ENCODE results near the gene ELOVL3.

The ELOVL3 gene

DNA sequence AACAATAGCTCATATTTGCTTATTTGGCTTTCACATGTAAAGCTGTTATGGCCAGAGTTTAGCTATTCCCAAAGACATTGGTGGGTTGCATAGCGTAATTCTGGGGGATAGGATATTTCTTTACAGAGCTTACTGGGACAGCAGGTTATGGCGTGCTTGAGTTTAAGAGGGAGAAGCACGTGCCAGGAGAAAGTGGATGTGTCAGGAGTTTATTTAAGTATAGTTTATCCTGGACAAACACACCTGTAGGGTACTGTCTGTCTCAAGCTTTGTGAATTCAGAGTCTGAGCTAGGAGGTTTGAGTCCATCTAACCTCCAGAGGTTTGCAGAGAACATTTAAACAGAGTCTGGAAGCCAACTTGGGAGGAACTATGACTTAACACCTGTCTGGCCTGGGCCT lies 40.6 kb downstream of the ELOVL3 start:
- no peak for DNase-seq (ENCODE audit: low spot score)
- no peak overlapping the region for H2BK15ac ChIP-seq (ENCODE audit: low read length)
- H4K91ac ChIP-seq (ENCODE audit: low read depth, low read length, poor library complexity): no peak overlapping the region
- no peaks in the 10 kb centered on the region for H3K27me3 ChIP-seq (ENCODE audit: control insufficient read depth in 3 of 3, insufficient read depth in 3 of 3, low read depth in 1 of 3, low read length in 3 of 3)
- no peaks in the 10 kb centered on the region for H3K9me3 ChIP-seq (replicated peaks in 1 of 2; ENCODE audit: control insufficient read depth in 2 of 2, insufficient read depth in 1 of 2, low read depth in 1 of 2, low read length in 2 of 2)
- no peak overlapping the region for H2AFZ ChIP-seq (ENCODE audit: low read length)
- no peak overlapping the region for H2AK5ac ChIP-seq (ENCODE audit: low read depth, low read length)
- no peak overlapping the region for H3K4me3 ChIP-seq (ENCODE audit: low read length in 2 of 2)
- H2BK120ac ChIP-seq (ENCODE audit: low read depth, low read length): no peak overlapping the region
- H3K18ac ChIP-seq (ENCODE audit: low read length): no peak overlapping the region
- no peak overlapping the region for H3K27ac ChIP-seq (replicated peaks; ENCODE audit: low read length)
- H2BK12ac ChIP-seq (ENCODE audit: low read length): no peak overlapping the region
- no peak overlapping the region for H2BK5ac ChIP-seq (ENCODE audit: low read length)
- no peak overlapping the region for H3K9ac ChIP-seq (ENCODE audit: low read depth, low read length, poor library complexity)
- no peak overlapping the region for H3K14ac ChIP-seq (ENCODE audit: low read length)
- WGBS, 2 donors (ENCODE audit: extremely low coverage in 2 of 2, insufficient read length in 2 of 2, insufficient replicate concordance in 1 of 2): no CpG with 5 or more reads among the region's 3 CpGs
- no peak overlapping the region for H3K4me2 ChIP-seq (ENCODE audit: insufficient read depth, low read length, poor library complexity, severe bottlenecking)
- H3K36me3 ChIP-seq (replicated peaks in 1 of 2; ENCODE audit: control insufficient read depth in 2 of 2, insufficient read depth in 2 of 2, low read length in 2 of 2): peaks cover 2 to 39% of the 10 kb centered on the region in 2 donors
- no peaks in the 10 kb centered on the region for H3K4me1 ChIP-seq (ENCODE audit: control insufficient read depth in 2 of 2, insufficient read depth in 1 of 2, low read depth in 1 of 2, low read length in 2 of 2)
- no peak overlapping the region for H3K23ac ChIP-seq (ENCODE audit: low read depth, low read length, poor library complexity)
- no peak overlapping the region for H3K4ac ChIP-seq (ENCODE audit: low read length)
- peaks cover 2% of the 10 kb centered on the region for H3K79me1 ChIP-seq (ENCODE audit: low read depth, low read length)
- H4K8ac ChIP-seq (ENCODE audit: low read depth, low read length): no peak overlapping the region

DNA sequence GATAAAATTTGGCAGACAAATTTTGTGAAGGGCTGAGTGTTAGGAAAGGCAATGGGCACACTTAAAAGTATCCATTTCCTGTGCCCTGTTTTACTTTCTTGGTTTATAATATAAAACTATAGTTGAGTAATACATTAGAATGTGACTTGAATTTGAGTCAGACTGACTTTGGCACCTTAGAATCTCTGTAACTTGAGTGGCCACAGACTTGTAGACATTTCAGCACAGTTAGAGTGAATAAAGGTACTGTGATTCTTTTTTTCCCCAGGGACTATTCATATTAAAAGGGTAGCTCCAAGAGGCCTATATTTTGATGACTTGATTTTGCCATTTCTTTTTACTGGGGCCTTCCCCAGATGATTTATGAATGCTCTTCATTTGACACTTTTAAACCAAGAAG lies 41.6 kb downstream of the ELOVL3 start:
- H3K4me2 ChIP-seq (ENCODE audit: insufficient read depth, low read length, poor library complexity, severe bottlenecking): no peak overlapping the region
- H3K27ac ChIP-seq (replicated peaks; ENCODE audit: low read length): no peak overlapping the region
- H3K79me1 ChIP-seq (ENCODE audit: low read depth, low read length): peaks cover 2% of the 10 kb centered on the region
- H3K18ac ChIP-seq (ENCODE audit: low read length): no peak overlapping the region
- H3K14ac ChIP-seq (ENCODE audit: low read length): no peak overlapping the region
- H2BK5ac ChIP-seq (ENCODE audit: low read length): no peak overlapping the region
- no peaks in the 10 kb centered on the region for H3K27me3 ChIP-seq (ENCODE audit: control insufficient read depth in 3 of 3, insufficient read depth in 3 of 3, low read depth in 1 of 3, low read length in 3 of 3)
- H4K8ac ChIP-seq (ENCODE audit: low read depth, low read length): no peak overlapping the region
- peaks cover 0 to 31% of the 10 kb centered on the region in 2 donors for H3K36me3 ChIP-seq (replicated peaks in 1 of 2; ENCODE audit: control insufficient read depth in 2 of 2, insufficient read depth in 2 of 2, low read length in 2 of 2)
- H3K4ac ChIP-seq (ENCODE audit: low read length): no peak overlapping the region
- H3K4me3 ChIP-seq (ENCODE audit: low read length in 2 of 2): no peak overlapping the region
- no peak overlapping the region for H2BK15ac ChIP-seq (ENCODE audit: low read length)
- DNase-seq (ENCODE audit: low spot score): no peak
- H2AK5ac ChIP-seq (ENCODE audit: low read depth, low read length): no peak overlapping the region
- H3K4me1 ChIP-seq (ENCODE audit: control insufficient read depth in 2 of 2, insufficient read depth in 1 of 2, low read depth in 1 of 2, low read length in 2 of 2): no peaks in the 10 kb centered on the region
- H4K91ac ChIP-seq (ENCODE audit: low read depth, low read length, poor library complexity): no peak overlapping the region
- no peak overlapping the region for H3K9ac ChIP-seq (ENCODE audit: low read depth, low read length, poor library complexity)
- H2BK12ac ChIP-seq (ENCODE audit: low read length): no peak overlapping the region
- H3K23ac ChIP-seq (ENCODE audit: low read depth, low read length, poor library complexity): no peak overlapping the region
- H2BK120ac ChIP-seq (ENCODE audit: low read depth, low read length): no peak overlapping the region
- no peak overlapping the region for H2AFZ ChIP-seq (ENCODE audit: low read length)
- H3K9me3 ChIP-seq (replicated peaks in 1 of 2; ENCODE audit: control insufficient read depth in 2 of 2, insufficient read depth in 1 of 2, low read depth in 1 of 2, low read length in 2 of 2): no peaks in the 10 kb centered on the region

GRCh38 chr10:102268375-102268888 lies 42.3 kb downstream of the ELOVL3 start:
- Histone ChIP-seq H2AFZ (ENCODE audit: low read length) (no peak overlapping the region), H3K23ac (ENCODE audit: low read depth, low read length, poor library complexity) (no peak overlapping the region), H3K14ac (ENCODE audit: low read length) (no peak overlapping the region), H3K27ac (replicated peaks; ENCODE audit: low read length) (no peak overlapping the region), H3K4me2 (ENCODE audit: insufficient read depth, low read length, poor library complexity, severe bottlenecking) (no peak overlapping the region), H2AK5ac (ENCODE audit: low read depth, low read length) (no peak overlapping the region), H3K4me3 (ENCODE audit: low read length in 2 of 2) (no peak overlapping the region), H3K27me3 (ENCODE audit: control insufficient read depth in 3 of 3, insufficient read depth in 3 of 3, low read depth in 1 of 3, low read length in 3 of 3) (no peaks in the 10 kb centered on the region), H3K4ac (ENCODE audit: low read length) (no peak overlapping the region), H2BK12ac (ENCODE audit: low read length) (no peak overlapping the region), H2BK120ac (ENCODE audit: low read depth, low read length) (no peak overlapping the region), H4K8ac (ENCODE audit: low read depth, low read length) (no peak overlapping the region), H2BK15ac (ENCODE audit: low read length) (no peak overlapping the region), H4K91ac (ENCODE audit: low read depth, low read length, poor library complexity) (no peak overlapping the region), H3K79me1 (ENCODE audit: low read depth, low read length) (peaks cover 3% of the 10 kb centered on the region), H3K18ac (ENCODE audit: low read length) (no peak overlapping the region), H3K4me1 (ENCODE audit: control insufficient read depth in 2 of 2, insufficient read depth in 1 of 2, low read depth in 1 of 2, low read length in 2 of 2) (no peaks in the 10 kb centered on the region), H3K9me3 (replicated peaks in 1 of 2; ENCODE audit: control insufficient read depth in 2 of 2, insufficient read depth in 1 of 2, low read depth in 1 of 2, low read length in 2 of 2) (no peaks in the 10 kb centered on the region), H2BK5ac (ENCODE audit: low read length) (no peak overlapping the region), H3K36me3 (replicated peaks in 1 of 2; ENCODE audit: control insufficient read depth in 2 of 2, insufficient read depth in 2 of 2, low read length in 2 of 2) (peaks cover 0 to 24% of the 10 kb centered on the region in 2 donors), H3K9ac (ENCODE audit: low read depth, low read length, poor library complexity) (no peak overlapping the region)
- DNase-seq (ENCODE audit: low spot score): no peak

DNA sequence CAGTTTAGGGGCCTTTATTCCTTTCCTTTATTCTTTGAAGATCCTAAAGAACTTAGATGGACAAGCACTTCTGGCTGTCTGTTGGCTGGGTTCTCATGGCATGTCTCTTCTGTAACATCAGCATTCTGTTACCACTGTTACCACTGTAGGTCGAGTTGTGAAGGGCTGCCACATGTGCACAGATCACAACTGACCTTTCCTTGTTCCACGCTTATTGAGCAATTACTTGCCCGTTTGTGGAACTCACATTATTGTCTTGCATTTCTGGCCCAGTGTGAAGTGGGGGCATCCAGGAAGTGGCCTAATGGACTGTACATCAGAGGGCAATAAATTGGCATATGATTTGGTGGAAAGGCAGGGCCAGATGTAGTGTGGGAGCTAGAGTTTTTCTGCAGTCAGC lies 42.9 kb downstream of the ELOVL3 start:
- H2BK15ac ChIP-seq (ENCODE audit: low read length): no peak overlapping the region
- H3K36me3 ChIP-seq (replicated peaks in 1 of 2; ENCODE audit: control insufficient read depth in 2 of 2, insufficient read depth in 2 of 2, low read length in 2 of 2): peaks cover 0 to 18% of the 10 kb centered on the region in 2 donors
- no CpG with 5 or more reads among the region's 3 CpGs for WGBS, 2 donors (ENCODE audit: extremely low coverage in 2 of 2, insufficient read length in 2 of 2, insufficient replicate concordance in 1 of 2)
- H4K91ac ChIP-seq (ENCODE audit: low read depth, low read length, poor library complexity): no peak overlapping the region
- DNase-seq (ENCODE audit: low spot score): no peak
- no peak overlapping the region for H3K4me3 ChIP-seq (ENCODE audit: low read length in 2 of 2)
- no peak overlapping the region for H3K27ac ChIP-seq (replicated peaks; ENCODE audit: low read length)
- no peak overlapping the region for H3K18ac ChIP-seq (ENCODE audit: low read length)
- no peak overlapping the region for H4K8ac ChIP-seq (ENCODE audit: low read depth, low read length)
- H2BK120ac ChIP-seq (ENCODE audit: low read depth, low read length): no peak overlapping the region
- no peak overlapping the region for H2BK5ac ChIP-seq (ENCODE audit: low read length)
- H3K9ac ChIP-seq (ENCODE audit: low read depth, low read length, poor library complexity): no peak overlapping the region
- no peak overlapping the region for H3K4me2 ChIP-seq (ENCODE audit: insufficient read depth, low read length, poor library complexity, severe bottlenecking)
- H3K79me1 ChIP-seq (ENCODE audit: low read depth, low read length): peaks cover 3% of the 10 kb centered on the region
- H3K14ac ChIP-seq (ENCODE audit: low read length): no peak overlapping the region
- no peaks in the 10 kb centered on the region for H3K4me1 ChIP-seq (ENCODE audit: control insufficient read depth in 2 of 2, insufficient read depth in 1 of 2, low read depth in 1 of 2, low read length in 2 of 2)
- H3K23ac ChIP-seq (ENCODE audit: low read depth, low read length, poor library complexity): no peak overlapping the region
- H2AK5ac ChIP-seq (ENCODE audit: low read depth, low read length): no peak overlapping the region
- H3K4ac ChIP-seq (ENCODE audit: low read length): no peak overlapping the region
- H3K9me3 ChIP-seq (replicated peaks in 1 of 2; ENCODE audit: control insufficient read depth in 2 of 2, insufficient read depth in 1 of 2, low read depth in 1 of 2, low read length in 2 of 2): no peaks in the 10 kb centered on the region
- no peaks in the 10 kb centered on the region for H3K27me3 ChIP-seq (ENCODE audit: control insufficient read depth in 3 of 3, insufficient read depth in 3 of 3, low read depth in 1 of 3, low read length in 3 of 3)
- no peak overlapping the region for H2AFZ ChIP-seq (ENCODE audit: low read length)
- H2BK12ac ChIP-seq (ENCODE audit: low read length): no peak overlapping the region

All from neuronal stem cell (in vitro differentiated cells).